CD4-positive, alpha-beta T cell treated with Interleukin-15 for 4 hours (primary cell): ENCODE data around the gene ZNF385D.

Experiments used
- DNase-seq: peaks from one replicate; pipeline ENCODE4 v3.0.0-alpha.2; 2020; ENCODE audit warnings: low spot score

The ZNF385D gene

DNA sequence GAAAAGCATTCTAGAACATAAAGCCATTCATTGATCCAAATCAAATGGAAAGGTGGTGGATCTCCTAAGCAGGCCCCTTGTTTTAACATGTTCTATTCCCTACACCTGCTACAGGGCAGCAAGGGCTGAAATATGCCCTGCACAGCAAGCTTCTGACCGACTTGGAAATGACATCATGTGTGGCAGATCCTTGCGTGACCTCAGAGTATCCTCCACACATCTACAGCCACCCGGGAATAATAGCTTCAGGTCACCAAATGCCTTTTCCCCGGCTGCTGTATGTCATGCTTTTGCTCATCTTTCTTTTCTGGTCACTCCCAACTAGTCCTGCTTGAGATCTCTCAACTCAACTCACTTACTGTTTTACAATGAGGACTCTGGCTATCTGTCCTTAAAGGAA lies 158.2 kb downstream of the ZNF385D start:
- no peak for DNase-seq

DNA sequence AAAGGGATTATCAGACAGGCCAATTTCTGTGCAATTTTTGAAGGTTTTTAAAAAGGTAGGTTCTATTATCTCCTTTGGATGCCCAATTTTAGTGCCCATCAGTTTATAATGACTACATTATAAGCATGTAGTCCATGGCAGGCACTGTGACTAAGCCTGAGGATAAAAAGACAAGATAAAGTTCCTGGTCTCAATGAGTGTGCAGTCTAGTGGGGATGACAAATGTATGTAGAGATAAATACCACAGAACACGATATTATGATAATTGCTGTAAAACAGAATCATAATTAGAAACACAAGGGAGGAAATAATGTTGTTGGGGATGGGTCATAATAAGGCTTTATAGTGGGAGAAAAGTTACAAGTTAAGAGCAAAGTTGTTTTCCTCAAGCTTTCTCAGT lies 163.1 kb downstream of the ZNF385D start:
- DNase-seq: no peak

DNA sequence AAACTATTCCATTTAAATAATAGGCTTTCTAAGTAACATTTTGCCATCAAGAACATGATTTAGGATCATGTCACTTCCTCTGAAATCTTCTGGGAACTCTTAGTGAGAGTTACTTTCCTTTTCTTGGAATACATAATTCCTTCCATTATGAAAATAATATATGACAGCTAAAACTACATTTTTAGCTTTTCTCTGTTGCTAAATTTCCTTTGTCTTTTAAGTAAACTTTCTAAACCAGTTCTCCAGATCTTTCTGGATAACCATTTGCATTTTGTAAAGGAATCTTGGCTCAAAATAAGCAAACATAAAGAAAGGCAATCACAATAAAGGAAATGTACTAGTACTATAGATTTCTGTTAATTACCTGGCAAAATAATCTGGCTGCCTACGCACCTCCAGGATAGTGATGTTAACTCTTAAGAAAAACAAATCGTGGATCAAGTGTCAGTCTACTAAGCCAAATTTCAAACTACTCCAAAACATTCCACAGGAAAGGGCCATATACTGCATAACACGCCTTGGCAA lies 165.7 kb downstream of the ZNF385D start:
- no peak for DNase-seq

DNA sequence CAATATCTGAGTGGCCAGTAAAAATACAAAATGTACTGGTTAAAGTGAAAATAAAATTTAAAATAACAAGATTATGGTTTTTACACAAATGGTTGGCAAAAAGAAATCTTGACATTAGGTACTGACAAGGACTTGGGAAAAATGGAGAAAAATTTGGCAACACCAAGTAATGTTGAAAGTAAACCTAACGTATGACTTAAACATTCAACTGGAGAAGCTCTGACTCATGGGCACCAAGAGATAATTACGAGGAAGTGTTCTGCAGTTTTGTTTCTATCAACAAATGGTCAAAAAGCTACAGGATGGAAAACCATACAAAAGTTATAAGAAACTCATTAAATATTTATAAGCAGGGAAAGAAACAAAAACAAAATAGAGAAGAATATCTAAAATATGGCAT lies 177.7 kb downstream of the ZNF385D start:
- no peak for DNase-seq

DNA sequence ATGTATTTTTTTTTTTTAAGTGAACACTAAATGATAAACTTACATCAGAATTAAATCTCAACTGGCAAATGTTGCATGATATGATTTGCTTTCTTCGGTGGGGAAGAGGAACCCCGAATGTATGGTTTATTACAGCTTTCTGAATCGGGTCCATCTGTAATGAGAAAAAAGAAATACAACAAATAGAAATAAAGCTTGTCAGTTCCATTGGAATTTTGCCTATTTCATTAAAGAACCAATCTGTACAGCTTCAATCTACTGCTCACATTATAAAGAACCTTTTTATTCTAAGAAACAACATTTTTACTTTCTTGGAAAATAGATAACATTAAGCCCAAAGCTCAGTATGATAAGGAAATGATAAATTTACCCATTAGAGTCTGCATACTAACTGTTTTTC lies 186.5 kb downstream of the ZNF385D start:
- DNase-seq: no peak

DNA sequence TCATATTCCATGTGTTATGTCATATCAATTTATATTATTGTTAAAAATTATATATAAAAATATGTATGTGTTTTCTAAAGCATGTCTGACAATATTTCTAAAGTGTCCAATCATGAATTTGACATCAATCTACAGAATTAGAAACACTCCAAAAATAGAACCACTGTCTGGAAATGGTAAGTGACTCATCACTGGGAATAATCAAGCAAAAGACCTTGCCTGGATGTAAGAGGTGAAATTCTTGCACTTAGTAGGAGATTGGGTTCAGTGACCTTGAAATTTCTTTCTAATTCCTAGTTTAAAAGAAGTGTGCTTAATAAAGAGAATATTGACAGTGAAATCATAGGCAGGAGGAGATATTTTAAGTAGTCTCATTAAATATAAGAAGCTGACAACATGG lies 188.8 kb downstream of the ZNF385D start:
- no peak for DNase-seq

DNA sequence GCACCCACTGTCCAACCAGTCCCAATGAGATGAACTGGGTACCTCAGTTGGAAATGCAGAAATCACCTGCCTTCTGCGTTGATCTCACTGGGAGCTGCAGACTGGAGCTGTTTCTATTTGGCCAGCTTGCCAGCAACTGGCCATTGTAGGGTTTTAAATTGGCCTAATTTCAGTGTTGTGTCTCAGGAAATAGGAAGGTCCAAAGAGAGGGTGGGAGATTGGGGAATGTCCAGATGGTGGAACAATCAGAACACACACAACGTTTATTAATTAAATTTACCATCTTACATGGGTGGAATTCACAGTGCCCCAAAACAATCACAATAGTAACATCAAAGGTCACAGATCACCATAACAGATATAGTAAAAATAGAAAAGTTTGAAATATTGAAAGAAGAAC lies 189.5 kb downstream of the ZNF385D start:
- no peak for DNase-seq

DNA sequence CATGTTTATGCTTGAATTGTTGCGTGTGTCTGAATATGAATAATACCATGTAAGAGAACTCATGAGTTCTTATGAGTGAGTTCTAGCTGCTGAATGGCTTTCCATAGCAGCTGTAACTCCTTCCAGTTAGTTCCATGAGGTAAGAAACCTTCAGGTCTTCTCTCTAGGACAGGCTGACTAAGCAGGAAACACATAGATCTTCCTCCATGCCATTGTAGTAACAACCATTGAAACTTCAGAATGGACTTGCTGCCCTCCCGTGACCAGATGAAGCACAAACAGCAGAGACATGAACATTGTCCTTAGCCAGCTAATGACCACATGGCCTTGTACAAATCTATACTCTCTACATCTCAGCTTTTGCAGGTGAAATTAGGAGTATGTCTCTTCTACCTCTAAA lies 200.0 kb downstream of the ZNF385D start:
- DNase-seq: no peak

DNA sequence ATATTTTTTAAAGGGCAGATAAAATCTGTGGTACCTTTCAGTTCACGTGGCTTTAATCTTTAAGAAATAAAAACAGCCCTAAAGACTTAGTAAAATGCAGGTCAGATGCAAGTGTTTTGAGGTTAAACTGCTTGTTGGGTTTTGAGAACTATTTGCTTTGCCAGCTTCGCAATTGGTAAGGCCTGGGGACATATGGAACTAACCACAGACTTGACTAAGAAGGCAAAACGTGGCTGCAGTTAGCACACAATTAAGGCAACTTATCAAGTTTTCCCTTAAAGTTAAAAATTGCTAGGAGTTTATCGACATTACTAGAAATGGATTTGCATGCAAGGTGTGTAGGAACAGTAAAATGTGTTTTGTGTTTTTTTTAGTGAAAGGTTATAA lies 206.9 kb downstream of the ZNF385D start:
- DNase-seq: no peak

DNA sequence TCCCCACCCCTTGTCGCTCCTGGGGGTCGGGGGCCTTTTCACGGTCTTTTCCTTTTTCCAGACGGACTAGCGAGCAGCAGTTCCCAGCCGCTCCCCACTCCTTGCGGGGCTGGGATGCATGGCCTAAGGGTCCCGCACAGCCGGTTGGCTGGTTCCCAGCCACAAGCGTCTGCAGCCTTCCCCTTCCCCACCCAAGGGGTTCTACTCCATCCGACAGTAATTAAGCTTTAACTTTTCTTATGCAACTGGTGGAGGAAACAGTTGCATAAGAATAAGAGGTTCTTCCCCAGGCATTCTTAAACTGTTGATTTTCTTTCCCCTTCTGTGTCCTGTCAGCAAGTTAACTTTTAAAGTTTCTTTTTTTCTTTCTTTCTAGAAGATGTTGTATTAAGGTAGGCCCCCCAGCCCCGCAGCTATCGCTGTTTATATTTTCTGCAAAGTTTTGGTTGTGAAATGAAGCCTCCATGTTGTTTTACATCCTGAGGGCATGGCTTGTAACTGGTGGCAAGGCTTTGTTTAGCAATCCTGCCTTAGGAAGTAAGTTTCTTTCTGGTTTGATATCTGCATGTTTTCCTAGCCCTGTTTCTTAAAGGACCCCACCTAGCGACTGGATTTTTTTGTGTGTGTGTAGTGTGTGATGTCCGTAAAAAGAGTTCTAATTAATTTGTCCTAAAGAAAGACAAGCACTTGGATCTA lies 207.5 kb downstream of the ZNF385D start:
- no peak for DNase-seq

DNA sequence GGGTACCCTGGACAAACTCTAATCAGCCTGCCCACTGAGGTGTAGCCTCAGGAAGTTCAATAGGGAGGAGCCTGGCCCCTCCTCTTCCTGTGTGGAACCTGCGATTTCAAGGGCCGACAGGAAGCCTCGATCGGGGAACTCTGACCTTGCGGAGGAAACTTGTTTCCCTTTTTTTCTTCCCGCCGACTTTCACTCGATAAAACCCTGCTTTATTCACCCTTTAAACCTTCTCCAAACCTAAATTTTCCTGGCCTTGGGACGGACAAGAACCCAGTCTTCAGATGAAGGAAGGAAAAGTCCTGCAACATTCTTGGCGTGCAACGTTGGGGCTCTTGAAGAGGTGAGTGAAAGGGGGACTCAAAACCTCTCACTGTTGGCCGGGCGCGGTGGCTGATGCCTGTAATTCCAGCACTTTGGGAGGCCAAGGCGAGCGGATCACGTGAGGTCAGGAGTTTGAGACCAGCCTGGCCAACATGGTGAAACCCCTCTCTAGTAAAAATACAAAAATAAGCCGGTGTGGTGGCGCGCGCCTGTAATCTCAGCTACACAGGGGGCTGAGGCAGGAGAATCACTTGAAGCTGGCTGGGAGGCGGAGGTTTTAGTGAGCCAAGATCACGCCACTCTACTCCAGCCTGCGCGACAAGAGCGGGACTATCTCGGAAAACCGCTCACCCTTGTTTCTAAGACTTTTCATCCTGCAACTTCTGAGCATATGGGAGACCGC lies 208.2 kb downstream of the ZNF385D start:
- no peak for DNase-seq

DNA sequence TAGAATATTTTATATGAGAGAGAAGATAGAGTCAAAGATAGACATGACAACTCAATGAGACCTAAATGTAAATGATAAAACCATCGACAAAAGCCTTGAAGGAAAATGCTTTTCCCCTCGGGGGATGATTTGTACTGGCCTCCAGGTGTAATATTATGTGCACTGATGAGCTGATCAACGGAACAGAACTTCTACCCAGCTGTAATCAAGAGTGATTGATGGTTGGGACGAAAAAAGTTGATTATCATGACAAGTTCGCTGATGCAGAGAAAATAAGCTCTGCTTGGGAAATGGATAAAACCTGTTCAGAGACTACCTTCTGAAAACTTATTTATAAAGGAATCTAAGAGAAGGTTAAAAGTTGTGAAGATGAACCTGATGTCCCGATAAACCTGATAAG lies 210.7 kb downstream of the ZNF385D start:
- DNase-seq: no peak

DNA sequence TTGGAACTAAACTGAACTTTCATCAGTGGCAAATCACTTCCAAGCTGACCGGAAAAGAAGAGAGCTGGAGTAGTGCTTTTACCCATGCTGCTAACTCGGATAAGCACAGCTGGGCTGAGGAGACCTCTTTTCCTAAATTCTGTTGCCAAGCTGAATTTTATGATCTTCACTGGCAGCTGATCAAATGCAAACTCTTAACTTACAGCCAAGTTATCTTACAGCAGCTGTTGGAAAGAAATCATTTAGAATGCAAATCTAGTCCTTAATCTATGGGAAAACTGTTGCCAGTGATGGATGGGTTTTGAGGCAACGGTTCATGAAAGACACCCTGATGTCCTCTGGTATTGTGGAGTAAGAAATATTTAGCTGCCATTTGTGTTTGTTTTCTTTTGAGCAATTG lies 216.5 kb downstream of the ZNF385D start:
- DNase-seq: no peak

DNA sequence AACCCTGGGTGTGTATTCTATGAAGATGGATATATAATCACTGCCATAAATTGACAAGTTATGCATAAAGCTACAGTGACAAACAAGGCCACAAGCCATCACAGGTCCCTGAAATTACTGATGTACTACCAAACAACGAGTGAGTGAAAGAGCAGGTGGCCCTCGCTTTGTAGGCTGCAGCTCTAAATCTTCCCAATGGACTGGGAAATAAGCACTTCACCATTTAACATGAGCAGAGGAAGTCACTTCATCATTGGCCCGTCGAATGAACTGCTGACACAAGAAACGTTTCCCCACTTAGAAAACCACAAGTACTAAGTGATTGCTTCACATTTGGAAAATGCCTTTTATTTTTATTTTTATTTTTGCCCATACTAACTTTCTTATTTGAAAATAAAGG lies 218.0 kb downstream of the ZNF385D start:
- no peak for DNase-seq

DNA sequence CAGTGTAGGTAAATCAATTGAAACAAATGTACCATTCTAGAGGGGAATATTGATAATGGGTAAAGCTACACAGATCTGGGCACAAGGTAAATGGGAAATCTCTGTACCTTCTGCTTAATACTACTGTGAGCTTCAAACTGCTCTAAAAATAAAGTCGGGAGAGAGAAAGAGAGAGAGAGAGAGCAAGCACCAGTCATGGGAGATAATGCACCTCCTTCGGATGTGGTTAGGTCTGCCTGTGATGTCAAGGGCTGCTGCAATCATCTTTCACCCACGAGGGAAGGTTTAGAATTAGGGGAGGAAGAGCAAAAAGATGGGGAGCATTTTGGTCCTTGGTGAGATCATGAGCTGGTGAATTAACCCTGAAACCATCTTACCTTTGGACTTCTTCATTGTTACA lies 219.1 kb downstream of the ZNF385D start:
- DNase-seq: no peak

DNA sequence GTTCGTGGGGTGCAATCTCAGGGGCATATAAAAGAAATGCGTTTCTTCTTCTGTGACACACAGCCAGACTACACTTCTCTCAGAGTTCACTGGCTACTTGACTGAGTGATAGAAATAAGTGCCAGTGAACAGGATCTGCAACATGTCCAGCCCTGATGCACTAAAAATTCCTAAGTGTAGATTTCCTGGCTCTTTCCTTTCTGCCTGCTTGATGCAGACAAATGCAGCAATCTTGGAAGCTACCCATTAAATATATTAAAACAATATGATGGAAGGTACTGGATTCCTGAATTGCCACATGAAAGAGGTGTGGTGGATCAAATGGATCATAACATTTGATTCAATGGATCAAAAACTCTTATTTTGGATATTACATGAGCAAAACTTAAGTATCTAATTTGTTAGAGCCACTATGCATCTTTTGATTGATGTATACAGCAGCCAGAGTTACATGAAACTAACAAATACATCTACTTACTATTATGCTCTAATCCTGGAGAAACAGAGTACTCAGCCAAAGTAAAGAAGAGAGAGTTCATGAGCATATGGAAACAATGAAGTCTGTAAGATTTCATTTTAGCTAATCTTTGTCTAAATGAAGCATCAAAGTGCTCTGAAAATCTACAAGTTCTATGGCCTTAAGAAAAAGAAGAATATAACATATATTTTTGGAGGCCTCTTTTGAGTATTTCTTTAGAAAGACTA lies 222.6 kb downstream of the ZNF385D start:
- DNase-seq: no peak

DNA sequence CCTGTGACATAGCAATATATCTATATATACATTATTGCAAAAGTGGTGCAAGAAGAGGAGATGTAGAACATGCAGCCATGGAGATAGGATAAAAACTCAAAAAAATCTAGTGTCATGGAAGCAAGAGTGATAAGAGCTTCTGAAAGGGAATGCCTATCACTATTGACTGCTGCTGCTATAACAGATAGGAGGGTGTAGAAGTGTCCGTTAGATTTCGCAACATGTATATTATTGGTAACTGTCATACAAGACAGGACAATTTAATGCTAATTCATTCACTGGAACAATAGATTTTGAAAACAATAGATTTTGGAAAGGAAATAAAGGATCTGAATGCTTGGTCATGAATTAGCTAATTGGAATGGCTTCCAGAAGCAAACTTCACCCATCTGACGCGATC lies 224.5 kb downstream of the ZNF385D start:
- DNase-seq: no peak

DNA sequence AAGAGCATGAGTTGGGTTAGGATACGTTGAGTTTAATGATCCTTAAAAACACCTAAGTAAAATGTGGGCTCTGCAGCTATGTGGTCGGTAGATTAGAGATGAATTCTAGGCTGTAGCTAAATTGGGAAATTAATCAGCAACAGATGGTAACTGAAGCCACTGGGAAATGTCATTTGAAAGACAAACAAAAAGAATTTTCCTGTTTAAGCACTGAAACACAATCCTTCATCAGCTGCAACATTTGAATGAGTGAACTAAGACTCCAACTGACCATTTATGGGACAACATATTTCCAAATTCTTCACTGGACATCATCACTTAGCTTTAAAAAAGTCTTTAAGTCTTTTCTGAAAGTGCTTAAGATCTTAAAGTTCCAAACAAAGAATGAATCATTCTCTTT lies 226.9 kb downstream of the ZNF385D start:
- DNase-seq: no peak

DNA sequence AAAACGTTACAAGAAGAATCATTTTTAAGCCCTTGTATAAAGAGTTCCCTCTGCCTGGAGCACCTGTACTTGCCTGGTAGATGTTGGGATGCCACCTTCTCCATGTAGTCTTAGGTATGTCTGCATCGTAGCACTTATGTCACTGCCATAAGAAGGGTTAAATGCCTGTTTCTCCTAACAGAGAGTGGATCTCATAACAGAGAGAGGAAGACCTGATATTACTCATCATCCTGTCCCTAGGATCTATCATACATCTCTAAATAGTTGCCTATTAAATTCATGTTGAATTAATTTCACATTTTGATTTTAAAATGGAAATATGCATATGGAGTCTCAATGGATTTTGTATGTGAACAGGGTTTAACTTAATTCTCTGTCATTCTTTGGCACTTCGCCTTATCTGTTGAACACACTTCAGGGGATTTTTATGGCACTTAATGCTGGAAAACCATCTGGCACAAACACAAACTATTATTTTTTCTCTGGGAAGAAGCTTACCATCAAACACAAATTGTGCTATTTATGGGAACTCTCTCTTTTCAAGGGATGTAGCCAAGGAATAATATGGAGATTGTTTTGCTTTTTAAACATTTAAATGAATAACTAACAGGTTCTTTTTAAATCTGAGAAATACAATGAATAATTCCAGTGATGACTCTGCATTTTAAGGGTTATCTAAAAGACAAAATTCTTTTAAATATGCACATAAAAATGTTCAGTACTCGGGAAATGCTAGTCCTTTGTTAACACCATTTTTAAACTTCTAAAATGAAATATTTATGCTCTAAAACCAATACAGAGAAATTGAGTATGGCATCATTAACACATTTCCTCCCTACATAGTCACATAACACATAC lies 230.7 kb downstream of the ZNF385D start:
- DNase-seq: no peak

DNA sequence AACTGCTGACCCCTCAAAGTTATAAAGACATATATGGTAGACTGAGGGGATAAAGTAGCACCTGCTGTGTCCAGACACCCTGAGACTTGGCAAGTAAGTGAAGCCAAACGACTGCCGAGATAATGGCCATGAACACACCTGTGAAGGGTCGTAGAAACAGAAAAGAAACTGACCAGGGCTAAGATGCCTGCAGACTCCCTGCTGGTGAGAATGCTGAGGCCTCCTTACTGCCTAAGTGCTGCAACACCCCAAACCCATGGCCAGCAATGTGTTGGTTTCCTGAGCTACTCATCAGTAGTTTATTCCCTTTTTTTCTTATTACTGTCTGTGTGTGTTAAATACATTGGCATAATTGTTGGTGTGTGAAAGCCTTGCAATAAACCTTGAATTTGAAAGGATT lies 233.8 kb downstream of the ZNF385D start:
- no peak for DNase-seq

DNA sequence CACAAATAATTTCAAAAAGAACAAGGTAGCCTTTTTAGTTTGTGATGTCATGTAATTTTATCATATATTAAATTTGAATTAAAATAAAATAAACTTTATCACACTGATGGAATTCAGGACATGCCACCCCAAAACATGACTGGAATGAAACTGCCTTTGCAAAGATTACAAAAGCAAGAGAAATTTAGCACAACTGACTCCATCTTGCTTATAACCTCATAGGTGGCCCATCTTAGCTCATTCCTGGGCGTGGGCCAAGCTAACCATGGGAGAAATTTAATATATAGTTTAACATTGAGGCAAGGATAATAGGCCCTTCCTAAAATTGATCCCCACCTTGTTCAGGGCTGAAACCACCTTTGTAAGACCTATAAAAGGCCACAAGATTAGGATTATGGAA lies 235.6 kb downstream of the ZNF385D start:
- no peak for DNase-seq
